Thyroid gland (tissue), 4 donors: Measurements from ENCODE around the gene DDX39B.

Experiments used
- POLR2A ChIP-seq, 2 donors: fragments of 450-650 bp; IDR thresholded peaks; one replicate each; pipeline ENCODE4 v1.6.1; 2017; ENCODE audit warnings: antibody characterized with exemption in 2 of 2, mild to moderate bottlenecking in 2 of 2, moderate library complexity in 1 of 2
- TF ChIP-seq, protein P1 (sequence below), 6 experiments: fragments of 200-600 bp in 3 of 6; fragments of 450-650 bp in 3 of 6; sonication (generic) in 3 of 6; IDR thresholded peaks; one replicate each; pipeline ENCODE4 v1.5.1; 2016 to 2019; ENCODE audit warnings: antibody characterized with exemption in 6 of 6, mild to moderate bottlenecking in 2 of 6, inconsistent platforms in 1 of 6, moderate library complexity in 1 of 6

DNA sequence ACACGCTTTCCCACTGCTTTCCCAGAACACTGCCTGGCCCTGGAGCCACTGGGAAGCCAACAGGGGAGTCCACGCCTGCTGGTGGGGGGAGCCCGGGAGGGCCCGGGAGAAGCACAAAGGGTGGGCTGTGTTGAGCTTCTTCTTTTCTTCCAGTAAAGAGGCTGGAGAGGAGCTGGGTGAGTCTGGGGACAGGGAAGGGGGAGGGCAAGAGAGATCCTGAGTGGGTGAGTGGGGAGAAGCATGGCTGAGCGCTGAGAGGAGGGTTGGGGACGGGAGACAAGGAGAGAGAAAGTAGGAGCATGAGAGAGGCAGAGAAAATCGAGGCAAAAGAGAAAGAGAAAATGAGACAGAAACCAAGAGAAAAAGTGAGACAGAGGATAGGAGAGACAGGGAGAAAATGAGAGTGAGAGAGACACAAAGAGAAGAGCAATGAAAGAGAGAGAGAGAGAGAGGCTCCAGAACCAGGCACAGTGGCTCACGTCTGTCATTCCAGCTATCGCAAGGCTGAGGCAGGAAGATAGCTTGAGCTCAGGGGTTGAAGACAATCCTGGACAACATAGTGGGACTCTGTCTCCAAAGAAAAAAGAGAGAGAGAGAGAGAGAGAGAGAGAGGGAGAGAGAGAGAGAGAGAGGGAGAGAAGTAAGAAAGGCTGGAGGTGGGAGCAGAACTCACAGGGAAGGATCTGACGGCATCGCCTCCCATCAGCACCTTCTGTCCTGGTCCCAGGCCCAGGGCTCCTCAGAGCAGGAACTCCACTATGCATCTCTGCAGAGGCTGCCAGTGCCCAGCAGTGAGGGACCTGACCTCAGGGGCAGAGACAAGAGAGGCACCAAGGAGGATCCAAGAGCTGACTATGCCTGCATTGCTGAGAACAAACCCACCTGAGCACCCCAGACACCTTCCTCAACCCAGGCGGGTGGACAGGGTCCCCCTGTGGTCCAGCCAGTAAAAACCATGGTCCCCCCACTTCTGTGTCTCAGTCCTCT lies 46.3 kb upstream of the DDX39B start:
- TF ChIP-seq, protein P1, sequence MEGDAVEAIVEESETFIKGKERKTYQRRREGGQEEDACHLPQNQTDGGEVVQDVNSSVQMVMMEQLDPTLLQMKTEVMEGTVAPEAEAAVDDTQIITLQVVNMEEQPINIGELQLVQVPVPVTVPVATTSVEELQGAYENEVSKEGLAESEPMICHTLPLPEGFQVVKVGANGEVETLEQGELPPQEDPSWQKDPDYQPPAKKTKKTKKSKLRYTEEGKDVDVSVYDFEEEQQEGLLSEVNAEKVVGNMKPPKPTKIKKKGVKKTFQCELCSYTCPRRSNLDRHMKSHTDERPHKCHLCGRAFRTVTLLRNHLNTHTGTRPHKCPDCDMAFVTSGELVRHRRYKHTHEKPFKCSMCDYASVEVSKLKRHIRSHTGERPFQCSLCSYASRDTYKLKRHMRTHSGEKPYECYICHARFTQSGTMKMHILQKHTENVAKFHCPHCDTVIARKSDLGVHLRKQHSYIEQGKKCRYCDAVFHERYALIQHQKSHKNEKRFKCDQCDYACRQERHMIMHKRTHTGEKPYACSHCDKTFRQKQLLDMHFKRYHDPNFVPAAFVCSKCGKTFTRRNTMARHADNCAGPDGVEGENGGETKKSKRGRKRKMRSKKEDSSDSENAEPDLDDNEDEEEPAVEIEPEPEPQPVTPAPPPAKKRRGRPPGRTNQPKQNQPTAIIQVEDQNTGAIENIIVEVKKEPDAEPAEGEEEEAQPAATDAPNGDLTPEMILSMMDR (IDR thresholded peaks at IDR 0.05): no peak
- no peak for TF ChIP-seq POLR2A (IDR thresholded peaks at IDR 0.05)
